Stimulated activated CD8-positive, alpha-beta memory T cell treated with anti-CD3 and anti-CD28 coated beads, Interleukin-15, amount 100 ng/mL, for 4 hours (primary cell): ENCODE results near the gene NECTIN2.

Experiments used
- DNase-seq, 2 donors: peaks; one replicate each; pipeline ENCODE4 v3.0.0-alpha.2; 2020; ENCODE audit warnings: low read depth in 2 of 2

The NECTIN2 gene

GRCh38 chr19:44845612-44846454 lies at the start of gene NECTIN2:
Gene NECTIN2, plus strand, starts transcription at chr19:44846297. Its CDS starts 229 bp downstream, at chr19:44846526.
- DNase-seq, result peak; percentile 37 to 46

GRCh38 chr19:44796701-44797115 lies 49.4 kb upstream of the NECTIN2 start:
- no peak for DNase-seq

- DNase-seq, result no peak
Measured at GRCh38 chr19:44799627-44800346, 46.3 kb upstream of the NECTIN2 start.

GRCh38 chr19:44800461-44800860 lies 45.6 kb upstream of the NECTIN2 start:
- DNase-seq, result peak; percentile 37 to 64

- DNase-seq, result no peak
Measured at GRCh38 chr19:44803442-44804428, 42.4 kb upstream of the NECTIN2 start.

GRCh38 chr19:44806291-44806690 lies 39.8 kb upstream of the NECTIN2 start:
- DNase-seq, result no peak

- DNase-seq, result no peak
Measured at GRCh38 chr19:44807162-44807561, 38.9 kb upstream of the NECTIN2 start.

GRCh38 chr19:44807652-44808462 lies 38.2 kb upstream of the NECTIN2 start:
- no peak for DNase-seq

- DNase-seq, result no peak
Measured at GRCh38 chr19:44808463-44809371, 37.4 kb upstream of the NECTIN2 start, which contains the start of gene BCAM. Gene BCAM, plus strand, starts transcription at chr19:44809103. Its CDS starts 22 bp downstream, at chr19:44809125.

GRCh38 chr19:44809577-44810233 lies 36.4 kb upstream of the NECTIN2 start:
- DNase-seq, result no peak

GRCh38 chr19:44810234-44811121 lies 35.6 kb upstream of the NECTIN2 start:
- DNase-seq, result no peak

- no peak for DNase-seq
Measured at GRCh38 chr19:44811122-44811419, 35.0 kb upstream of the NECTIN2 start.

- no peak for DNase-seq
Measured at GRCh38 chr19:44812142-44812718, 33.9 kb upstream of the NECTIN2 start.

GRCh38 chr19:44813070-44813840 lies 32.8 kb upstream of the NECTIN2 start:
- DNase-seq, result no peak

- no peak for DNase-seq
Measured at GRCh38 chr19:44813841-44814470, 32.1 kb upstream of the NECTIN2 start.

GRCh38 chr19:44814517-44814916 lies 31.6 kb upstream of the NECTIN2 start:
- no peak for DNase-seq

GRCh38 chr19:44816301-44816700 lies 29.8 kb upstream of the NECTIN2 start:
- DNase-seq, result no peak
